HG02981 (cell line): ENCODE results near the gene TUBA4A.
"Not testable (repeated sequence)": the region's sequence is repeated elsewhere in the genome, so short reads cannot be mapped to it uniquely, and the experiment has no call there.

Source experiments
- ATAC-seq: cut with Tn5 transposase; IDR thresholded peaks from one replicate; pipeline ENCODE4 v1.9.1; 2021; ENCODE audit warnings: mild to moderate bottlenecking, moderate library complexity; ENCODE audit not compliant: unreplicated experiment

The TUBA4A gene

GRCh38 chr2:219287116-219287440 is 33.4 kb upstream of the TUBA4A start:
- ATAC-seq: not testable (repeated sequence)

DNA sequence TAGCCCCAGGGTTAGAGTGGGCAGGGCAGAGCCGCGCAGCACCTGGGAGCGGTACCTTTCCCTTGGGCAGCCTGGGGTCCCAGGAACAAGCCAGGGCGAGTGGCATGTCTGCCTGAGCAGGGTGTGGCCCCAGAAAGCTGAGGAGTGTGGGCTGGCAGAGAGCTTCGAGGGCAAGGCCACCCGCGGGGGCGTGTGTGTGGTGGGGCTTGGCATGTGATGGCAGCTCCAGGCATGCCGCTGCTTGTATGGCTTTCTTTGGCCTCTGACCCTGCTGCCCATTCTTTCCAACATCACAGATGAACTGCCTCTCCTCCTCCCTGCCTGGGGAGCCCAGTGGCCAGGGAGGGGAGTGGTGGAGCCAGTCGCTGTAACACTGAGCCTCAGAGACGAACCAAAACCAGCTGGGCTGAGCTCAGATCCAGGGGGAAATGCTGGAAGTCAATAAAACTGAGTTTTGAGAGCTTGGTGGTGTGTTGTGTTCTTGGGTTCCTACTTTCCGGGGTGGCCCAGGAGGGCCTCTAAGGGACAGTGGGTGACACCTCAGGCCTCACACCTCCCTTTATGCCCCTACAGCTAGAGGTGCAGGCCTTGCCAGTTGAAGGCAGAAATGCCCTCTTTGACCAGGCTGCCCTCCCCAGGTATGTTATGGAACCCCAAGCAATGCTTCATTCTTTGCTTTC is 32.9 kb upstream of the TUBA4A start:
- ATAC-seq: no peak

DNA sequence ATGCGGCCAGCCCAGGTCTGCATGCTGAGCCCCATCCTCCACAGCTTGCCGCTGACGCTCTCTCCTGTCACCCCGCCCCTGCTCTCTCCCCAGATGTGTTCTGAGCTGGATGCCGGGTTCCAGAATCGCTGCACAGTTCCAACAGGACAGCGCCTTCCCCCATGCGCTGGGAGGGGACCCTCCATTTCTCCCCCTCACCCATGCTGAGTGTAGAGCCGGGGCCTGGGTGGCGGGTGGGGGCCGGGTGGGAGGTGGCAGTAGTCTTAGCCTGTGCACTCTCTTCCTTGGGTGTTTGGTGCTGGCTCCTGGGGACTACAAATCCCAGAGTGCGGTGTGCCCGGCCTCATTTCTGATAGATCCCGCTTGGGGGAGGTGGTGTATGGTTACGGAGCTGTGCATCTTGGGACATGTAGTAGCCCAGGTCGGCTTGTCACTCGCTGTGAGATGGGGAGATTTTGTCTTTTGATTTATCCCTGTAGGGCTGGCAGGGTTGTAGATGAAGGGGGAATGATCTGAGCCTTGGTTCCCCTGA is 32.2 kb upstream of the TUBA4A start:
- no peak for ATAC-seq

- no peak for ATAC-seq
Measured at GRCh38 chr2:219285373-219285735, 31.6 kb upstream of the TUBA4A start.

DNA sequence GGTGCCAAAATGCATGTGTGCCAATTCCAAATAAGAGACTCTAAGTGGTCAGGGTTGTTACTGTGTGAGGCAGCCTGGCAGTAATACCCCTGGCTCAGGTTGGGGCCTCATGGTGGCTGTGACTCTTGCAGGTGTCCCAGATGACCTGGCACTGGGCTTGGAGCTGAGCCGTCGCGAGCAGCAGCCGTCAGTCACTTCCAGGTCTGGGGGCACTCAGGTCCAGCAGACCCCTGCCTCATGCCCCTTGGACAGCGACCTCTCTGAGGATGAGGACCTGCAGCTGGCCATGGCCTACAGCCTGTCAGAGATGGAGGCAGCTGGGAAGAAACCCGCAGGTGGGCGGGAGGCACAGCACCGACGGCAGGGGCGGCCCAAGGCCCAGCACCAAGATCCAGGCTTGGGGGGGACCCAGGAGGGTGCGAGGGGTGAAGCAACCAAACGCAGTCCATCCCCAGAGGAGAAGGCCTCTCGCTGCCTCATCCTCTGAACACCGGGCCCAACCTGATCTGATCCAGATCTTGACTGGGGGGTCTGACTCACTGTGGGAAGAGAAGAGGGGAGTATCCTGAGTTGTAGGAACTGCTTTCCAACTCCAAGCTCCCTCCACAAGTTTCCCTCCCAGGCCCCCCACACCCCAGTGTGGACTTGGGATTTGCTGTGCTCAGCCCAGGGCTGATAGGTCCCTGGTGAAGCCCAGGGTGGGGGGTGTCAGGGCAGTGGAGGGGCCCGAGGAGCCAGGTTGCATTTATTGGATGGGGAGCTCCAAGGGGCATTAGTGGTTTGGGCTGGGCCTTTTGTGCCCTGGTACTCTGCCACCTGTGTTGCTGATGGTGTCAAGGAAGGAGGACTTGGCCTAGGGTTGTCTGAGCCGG is 31.0 kb upstream of the TUBA4A start:
- ATAC-seq: no peak

- no peak for ATAC-seq
Measured at GRCh38 chr2:219282943-219283581, 29.3 kb upstream of the TUBA4A start.

DNA sequence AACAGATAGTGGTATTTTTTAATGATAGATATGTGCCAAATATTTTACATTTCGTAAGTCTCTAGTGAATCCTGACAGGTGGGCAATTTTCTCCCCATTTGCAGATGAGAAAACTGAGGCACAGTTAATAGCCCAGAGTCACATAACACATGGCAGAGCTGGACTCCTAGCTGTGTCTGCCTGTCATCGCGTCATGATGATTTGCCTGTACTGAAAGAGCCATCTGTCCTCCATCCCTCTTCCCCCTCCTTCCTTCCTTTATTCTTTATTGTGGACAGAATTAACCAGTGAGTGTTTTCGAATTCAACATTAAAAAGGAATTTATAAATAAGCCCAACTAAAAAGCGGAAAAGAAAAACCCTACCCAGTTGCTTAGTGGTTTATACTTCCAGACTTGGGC is 28.7 kb upstream of the TUBA4A start:
- ATAC-seq: no peak

- ATAC-seq: no peak
Measured at GRCh38 chr2:219281588-219281987, 27.9 kb upstream of the TUBA4A start.

- ATAC-seq: no peak
Measured at GRCh38 chr2:219280651-219281050, 26.9 kb upstream of the TUBA4A start.

DNA sequence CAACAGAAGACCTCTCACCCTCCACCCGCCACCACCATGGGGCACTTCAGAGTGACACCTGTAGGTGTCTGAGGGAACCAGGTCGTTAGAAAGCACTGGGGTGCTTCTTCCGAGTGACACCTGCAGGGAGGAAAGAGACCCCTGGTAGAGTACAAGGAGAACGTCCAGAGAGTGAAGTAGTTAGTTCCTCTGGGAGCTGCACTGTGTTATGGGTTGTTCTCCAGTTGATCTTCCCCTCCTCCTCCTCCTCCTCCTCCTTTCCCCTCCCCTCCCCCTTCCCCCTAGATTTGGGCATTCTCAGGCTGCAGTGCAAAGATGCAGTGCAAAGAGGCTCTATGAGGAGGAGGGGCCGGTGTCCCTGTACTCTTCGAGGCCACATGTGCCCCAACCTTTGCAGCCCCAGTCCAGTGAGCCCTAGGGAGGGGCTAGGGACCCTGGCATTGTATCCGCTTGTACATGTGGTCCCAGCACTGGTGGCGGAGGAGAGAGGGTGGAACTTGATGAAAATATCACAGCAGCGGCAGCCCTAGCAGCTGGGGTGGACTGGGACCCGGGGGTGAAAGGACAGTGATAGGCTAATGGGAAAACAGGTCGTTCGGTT is 26.3 kb upstream of the TUBA4A start:
- no peak for ATAC-seq

DNA sequence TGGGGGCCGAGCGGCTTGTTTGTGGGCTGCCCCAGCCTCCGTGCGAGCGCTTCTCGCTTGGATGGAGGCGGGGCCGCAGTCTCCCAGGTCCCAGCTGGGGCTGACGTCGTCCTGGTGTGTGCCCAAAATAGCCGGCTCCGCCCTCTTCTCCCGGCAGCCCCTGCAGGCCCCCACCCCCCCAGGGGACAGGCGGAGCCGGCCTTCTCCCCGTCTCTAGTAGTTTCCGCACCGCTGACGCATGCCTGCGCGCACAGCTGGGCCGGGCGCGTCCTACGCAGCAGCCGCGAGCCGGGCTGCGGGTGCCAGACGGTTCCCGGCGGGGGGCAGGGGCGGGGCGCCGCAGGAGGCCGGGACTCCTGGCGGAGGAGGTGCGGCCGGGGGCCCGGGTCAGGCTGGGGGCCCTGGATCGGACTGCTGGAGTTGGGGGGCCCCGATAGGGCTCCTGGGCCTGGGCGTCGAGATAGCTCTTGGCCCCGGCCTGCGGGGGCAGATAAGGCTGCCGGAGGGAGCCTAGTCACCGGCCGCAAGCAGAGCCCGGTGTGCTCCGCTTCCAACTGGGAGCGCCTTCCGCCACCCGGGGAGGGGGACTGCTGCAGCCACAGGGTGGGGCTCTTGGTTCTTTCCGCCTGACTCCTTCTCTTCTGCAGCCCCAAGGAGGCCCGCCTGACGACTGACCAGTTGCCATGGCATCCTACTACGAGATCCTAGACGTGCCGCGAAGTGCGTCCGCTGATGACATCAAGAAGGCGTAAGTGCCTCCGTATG is 25.6 kb upstream of the TUBA4A start, which contains the start of gene DNAJB2:
Gene DNAJB2 (plus strand): TSS at position 216 of the 765 bp plus-strand sequence. CDS start 468 bp downstream, at position 684.
- ATAC-seq: peak; percentile 81

- ATAC-seq: no peak
Measured at GRCh38 chr2:219278655-219279150, 25.0 kb upstream of the TUBA4A start.

- ATAC-seq: peak; percentile 12
Measured at GRCh38 chr2:219277703-219278654, 24.3 kb upstream of the TUBA4A start.

- ATAC-seq: no peak
Measured at GRCh38 chr2:219274361-219274921, 20.7 kb upstream of the TUBA4A start.

- no peak for ATAC-seq
Measured at GRCh38 chr2:219273937-219274336, 20.2 kb upstream of the TUBA4A start.

DNA sequence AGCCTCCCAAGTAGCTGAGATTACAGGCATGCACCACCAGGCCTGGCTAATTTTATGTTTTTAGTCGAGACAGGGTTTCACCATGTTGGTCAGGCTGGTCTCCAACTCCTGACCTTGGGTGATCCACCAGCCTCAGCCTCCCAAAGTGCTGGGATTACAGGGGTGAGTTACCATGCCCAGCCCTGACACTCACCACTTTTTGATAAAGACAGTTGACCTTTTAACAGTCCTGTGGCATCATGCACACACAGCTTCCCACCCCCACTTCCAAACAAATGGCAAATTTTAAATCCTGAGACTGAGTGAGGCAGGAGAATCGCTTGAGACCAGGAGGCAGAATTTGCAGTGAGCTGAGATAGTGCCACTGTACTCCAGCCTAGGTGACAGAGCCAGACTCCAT is 19.3 kb upstream of the TUBA4A start:
- ATAC-seq: no peak

- ATAC-seq: no peak
Measured at GRCh38 chr2:219272356-219272755, 18.6 kb upstream of the TUBA4A start.

GRCh38 chr2:219271021-219271420 is 17.3 kb upstream of the TUBA4A start:
- no peak for ATAC-seq

DNA sequence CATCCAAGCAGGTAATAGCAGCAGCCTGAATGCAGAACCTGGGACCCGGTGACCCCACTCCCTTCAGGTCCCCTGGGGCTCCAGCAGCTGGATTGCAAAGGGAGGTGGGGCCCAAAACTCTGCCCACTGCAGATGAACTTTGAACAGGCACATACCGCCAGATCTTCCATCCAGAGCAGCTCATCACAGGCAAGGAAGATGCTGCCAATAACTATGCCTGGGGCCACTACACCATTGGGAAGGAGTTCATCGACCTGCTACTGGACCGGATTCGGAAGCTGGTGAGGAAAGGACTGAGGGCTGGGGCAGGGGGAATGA is 16.3 kb upstream of the TUBA4A start:
- no peak for ATAC-seq
